NT2/D1 (cell line): ENCODE results near the gene KAZALD1.

Experiments used
- DNase-seq: peaks from one replicate; pipeline ENCODE4 v3.0.0-alpha.2; 2011; ENCODE audit warnings: low read depth, low spot score
- H3K27me3 ChIP-seq: 2 replicates; pipeline ENCODE4 v1.6.0; 2011; ENCODE audit warnings: mild to moderate bottlenecking; ENCODE audit not compliant: insufficient read length, insufficient read depth
- H3K36me3 ChIP-seq: 2 replicates; pipeline ENCODE4 v1.6.1; 2011; ENCODE audit warnings: mild to moderate bottlenecking, low read length, mixed read lengths; ENCODE audit not compliant: insufficient read depth, insufficient read length
- H3K4me1 ChIP-seq: 2 replicates; pipeline ENCODE4 v1.5.1; 2011; ENCODE audit not compliant: insufficient read depth, insufficient read length
- H3K4me3 ChIP-seq: 2 replicates; pipeline ENCODE4 v1.5.1; 2011; ENCODE audit warnings: low read depth; ENCODE audit not compliant: insufficient read length
- H3K9ac ChIP-seq: 2 replicates; pipeline ENCODE4 v1.6.0; 2011; ENCODE audit warnings: low read depth; ENCODE audit not compliant: insufficient read length
- H3K9me3 ChIP-seq: 2 replicates; pipeline ENCODE4 v1.5.1; 2011; ENCODE audit warnings: mild to moderate bottlenecking, low read length; ENCODE audit not compliant: insufficient read depth
- SUZ12 ChIP-seq: IDR thresholded peaks from 2 replicates; pipeline ENCODE4 v1.6.1; 2011; ENCODE audit not compliant: insufficient read length, insufficient read depth; ENCODE audit errors: extremely low read depth
- YY1 ChIP-seq: IDR thresholded peaks from 2 replicates; pipeline ENCODE4 v1.6.1; 2011; ENCODE audit not compliant: insufficient read length, insufficient read depth
- ZNF274 ChIP-seq: IDR thresholded peaks from 2 replicates; pipeline ENCODE4 v1.6.1; 2011; ENCODE audit warnings: mild to moderate bottlenecking, low read depth, low read length

KAZALD1 gene

DNA sequence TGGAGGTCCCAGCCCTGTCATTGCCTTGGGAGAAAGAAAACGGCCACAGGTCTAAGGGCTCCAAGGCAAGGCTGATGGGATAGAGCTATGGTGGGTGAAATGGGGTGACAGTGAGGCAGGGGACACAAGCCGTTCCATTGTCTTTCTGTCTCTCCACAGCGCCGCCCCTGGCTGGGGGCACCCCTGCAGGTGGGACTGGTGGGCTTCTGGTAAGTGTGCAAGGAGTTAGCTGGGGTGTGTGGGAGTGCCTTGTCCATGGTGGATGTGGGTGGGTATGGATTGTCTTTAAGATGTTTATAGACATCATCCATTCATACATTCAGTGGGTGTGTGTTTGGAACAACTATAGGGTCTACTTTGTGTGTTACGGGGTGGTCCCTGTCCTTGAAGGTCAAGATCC, 23.3 kb upstream of the KAZALD1 start:
- Histone ChIP-seq H3K4me3 (no peak overlapping the region), H3K9me3 (no peaks in the 10 kb centered on the region), H3K27me3 (no peaks in the 10 kb centered on the region), H3K4me1 (peaks cover 6% of the 10 kb centered on the region), H3K36me3 (peaks cover 33% of the 10 kb centered on the region), H3K9ac (no peak overlapping the region)
- no peak for DNase-seq
- TF ChIP-seq YY1 (no peak), ZNF274 (no peak), SUZ12 (no peak)

- Histone ChIP-seq H3K36me3 (peaks cover 27% of the 10 kb centered on the region), H3K27me3 (no peaks in the 10 kb centered on the region), H3K9me3 (no peaks in the 10 kb centered on the region), H3K4me1 (peaks cover 6% of the 10 kb centered on the region), H3K4me3 (no peak overlapping the region), H3K9ac (no peak overlapping the region)
- no peak for DNase-seq
- TF ChIP-seq ZNF274, result no peak
- TF ChIP-seq YY1, result no peak
- no peak for TF ChIP-seq SUZ12
Observed at GRCh38 chr10:101040061-101040460, 21.7 kb upstream of the KAZALD1 start.

DNA sequence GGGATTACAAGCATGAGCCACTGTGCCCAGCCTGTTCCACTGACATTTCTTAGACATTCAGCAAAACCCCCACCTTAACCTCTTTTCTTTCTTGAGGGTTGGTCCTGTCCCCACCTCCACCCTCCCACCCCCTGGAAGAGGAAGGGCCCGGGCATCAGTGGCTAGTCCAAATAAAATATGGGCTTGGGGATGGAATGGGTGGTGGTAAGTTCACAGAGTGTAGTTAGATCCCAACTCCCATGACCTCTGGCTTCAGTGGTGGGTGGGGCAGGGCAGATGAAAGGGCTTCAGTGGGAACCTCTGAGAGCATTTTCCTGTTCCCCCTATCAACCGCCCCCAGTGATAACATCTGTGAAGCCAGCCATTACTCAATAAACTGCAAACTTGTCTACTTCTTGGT, 20.9 kb upstream of the KAZALD1 start:
- Histone ChIP-seq H3K9me3 (no peaks in the 10 kb centered on the region), H3K9ac (no peak overlapping the region), H3K36me3 (peaks cover 23% of the 10 kb centered on the region), H3K4me3 (no peak overlapping the region), H3K27me3 (no peaks in the 10 kb centered on the region), H3K4me1 (peaks cover 6% of the 10 kb centered on the region)
- TF ChIP-seq YY1, result no peak
- no peak for TF ChIP-seq ZNF274
- TF ChIP-seq SUZ12, result no peak
- no peak for DNase-seq

GRCh38 chr10:101041252-101041761, 20.5 kb upstream of the KAZALD1 start:
- no peaks in the 10 kb centered on the region for H3K27me3 ChIP-seq
- no peak overlapping the region for H3K4me3 ChIP-seq

DNA sequence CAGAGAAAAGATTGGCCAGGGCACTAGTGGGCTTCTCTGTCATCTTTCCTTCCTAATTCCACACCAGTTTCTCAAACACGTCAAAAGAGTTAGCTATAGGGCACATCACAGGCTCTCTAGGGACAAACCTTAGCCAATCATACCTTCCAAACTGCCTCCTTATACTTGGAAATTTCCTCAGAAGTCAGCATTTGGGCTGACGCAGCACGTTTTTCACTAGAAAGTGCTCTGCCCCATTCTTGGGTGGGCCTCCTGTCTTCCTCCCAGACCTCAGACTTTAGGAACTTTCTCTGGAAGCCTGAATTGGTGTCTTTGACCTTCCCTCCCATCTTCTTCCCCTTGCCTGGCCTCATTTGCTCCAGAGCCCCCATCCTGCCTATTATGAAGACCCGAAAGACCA, 19.7 kb upstream of the KAZALD1 start:
- H3K9ac ChIP-seq, result peak overlapping the region; percentile 9

More at GRCh38 chr10:101041252-101041761, 20.5 kb upstream of the KAZALD1 start:
- Histone ChIP-seq H3K36me3 (peaks cover 18% of the 10 kb centered on the region), H3K4me1 (peaks cover 6% of the 10 kb centered on the region), H3K9ac (no peak overlapping the region), H3K9me3 (no peaks in the 10 kb centered on the region)
- DNase-seq, result peak; percentile 60
- TF ChIP-seq YY1, result no peak
- TF ChIP-seq ZNF274, result no peak
- no peak for TF ChIP-seq SUZ12

GRCh38 chr10:101042667-101043362, 19.0 kb upstream of the KAZALD1 start:
- no peak for TF ChIP-seq YY1
- TF ChIP-seq SUZ12, result no peak
- no peak for TF ChIP-seq ZNF274
- no peaks in the 10 kb centered on the region for H3K9me3 ChIP-seq
- DNase-seq, result peak; percentile 85
- no peaks in the 10 kb centered on the region for H3K27me3 ChIP-seq
- peaks cover 6% of the 10 kb centered on the region for H3K4me1 ChIP-seq
- peaks cover 3% of the 10 kb centered on the region for H3K36me3 ChIP-seq
- H3K9ac ChIP-seq, result peak overlapping the region; percentile 83
- H3K4me3 ChIP-seq, result peak overlapping the region; percentile 45

More for the DNA sequence above, 19.7 kb upstream of the KAZALD1 start:
- Histone ChIP-seq H3K4me3 (no peak overlapping the region), H3K4me1 (peaks cover 6% of the 10 kb centered on the region), H3K27me3 (no peaks in the 10 kb centered on the region), H3K36me3 (peaks cover 10% of the 10 kb centered on the region), H3K9me3 (no peaks in the 10 kb centered on the region)
- TF ChIP-seq SUZ12, result no peak
- no peak for TF ChIP-seq YY1
- no peak for TF ChIP-seq ZNF274
- no peak for DNase-seq

- H3K9ac ChIP-seq, result peak overlapping the region; percentile 83
- H3K4me1 ChIP-seq, result peaks cover 6% of the 10 kb centered on the region
- H3K27me3 ChIP-seq, result no peaks in the 10 kb centered on the region
- H3K36me3 ChIP-seq, result no peaks in the 10 kb centered on the region
- TF ChIP-seq YY1 (no peak), ZNF274 (no peak), SUZ12 (no peak)
- peak overlapping the region; percentile 45 for H3K4me3 ChIP-seq
- no peak for DNase-seq
- H3K9me3 ChIP-seq, result no peaks in the 10 kb centered on the region
Observed at GRCh38 chr10:101043363-101043707, 18.5 kb upstream of the KAZALD1 start.
